ENCODE results near the gene CRYGA. TPM values are rescaled to one million over a fixed set of nuclear protein-coding genes. Genes with fewer than 3 reads are reported as not detected.

Gene CRYGA
- polyA plus RNA-seq, 1 of the 3 experiments (the other 2 are of a cell fraction), result not detected

- no peak overlapping the region for H3K9ac ChIP-seq
- POLR2A ChIA-PET, result no interaction called here
- H3K4me1 ChIP-seq (ENCODE audit: control insufficient read depth in 1 of 2, insufficient read depth in 2 of 2, low read depth in 1 of 2, low read length in 1 of 2), result peaks cover 0 to 14% of the 10 kb centered on the region in 2 experiments; a peak in 2 of 4 replicates
- H3K9me2 ChIP-seq, result no peaks in the 10 kb centered on the region
- no peaks in the 10 kb centered on the region for H3F3A ChIP-seq (replicated peaks; ENCODE audit: insufficient read depth)
- 54% methylated on average over 7 of the region's 8 CpGs for WGBS (ENCODE audit: low lambda C conversion rate)
- H4K20me1 ChIP-seq (ENCODE audit: insufficient read depth), result no peaks in the 10 kb centered on the region
- H3K27ac ChIP-seq (ENCODE audit: low read depth in 2 of 2, low read length in 1 of 2), result no peak overlapping the region
- DNase-seq, result no peak
- no peak overlapping the region for H3K4me3 ChIP-seq (ENCODE audit: low read depth in 2 of 2, low read length in 1 of 2)
- TF ChIP-seq, protein P1, sequence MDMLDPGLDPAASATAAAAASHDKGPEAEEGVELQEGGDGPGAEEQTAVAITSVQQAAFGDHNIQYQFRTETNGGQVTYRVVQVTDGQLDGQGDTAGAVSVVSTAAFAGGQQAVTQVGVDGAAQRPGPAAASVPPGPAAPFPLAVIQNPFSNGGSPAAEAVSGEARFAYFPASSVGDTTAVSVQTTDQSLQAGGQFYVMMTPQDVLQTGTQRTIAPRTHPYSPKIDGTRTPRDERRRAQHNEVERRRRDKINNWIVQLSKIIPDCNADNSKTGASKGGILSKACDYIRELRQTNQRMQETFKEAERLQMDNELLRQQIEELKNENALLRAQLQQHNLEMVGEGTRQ (IDR thresholded peaks at IDR 0.05; ENCODE audit: borderline replicate concordance, low read depth, low read length), result no peak
- TF ChIP-seq TCF12 (IDR thresholded peaks at IDR 0.05) (no peak), SIN3A (IDR thresholded peaks at IDR 0.05; ENCODE audit: borderline replicate concordance, low read depth, low read length) (no peak)
- H3K79me2 ChIP-seq (ENCODE audit: insufficient read depth), result no peaks in the 10 kb centered on the region
- H3K4me2 ChIP-seq, result no peak overlapping the region
- no peaks in the 10 kb centered on the region for H3K36me3 ChIP-seq (replicated peaks in 1 of 2; ENCODE audit: control insufficient read depth in 1 of 2, insufficient read depth in 2 of 2, low read length in 1 of 2)
- no peaks in the 10 kb centered on the region for H3K9me3 ChIP-seq
- H2AFZ ChIP-seq (ENCODE audit: low read depth), result no peak overlapping the region
- H3K27me3 ChIP-seq (ENCODE audit: insufficient read depth), result no peaks in the 10 kb centered on the region
- CTCF ChIA-PET, result no interaction called here
Measured at GRCh38 chr2:208134928-208135586, 28.3 kb downstream of the CRYGA start.

- Histone ChIP-seq H3K27ac (ENCODE audit: low read depth in 2 of 2, low read length in 1 of 2) (peak overlapping the region in 1 of 2 experiments; percentile 86; a peak in 3 of 4 replicates), H3K4me1 (ENCODE audit: control insufficient read depth in 1 of 2, insufficient read depth in 2 of 2, low read depth in 1 of 2, low read length in 1 of 2) (peaks cover 0 to 16% of the 10 kb centered on the region in 2 experiments; a peak in 2 of 4 replicates), H3K9me2 (no peaks in the 10 kb centered on the region), H4K20me1 (ENCODE audit: insufficient read depth) (no peaks in the 10 kb centered on the region), H3F3A (replicated peaks; ENCODE audit: insufficient read depth) (peaks cover 3% of the 10 kb centered on the region), H2AFZ (ENCODE audit: low read depth) (no peak overlapping the region), H3K79me2 (ENCODE audit: insufficient read depth) (no peaks in the 10 kb centered on the region), H3K36me3 (replicated peaks in 1 of 2; ENCODE audit: control insufficient read depth in 1 of 2, insufficient read depth in 2 of 2, low read length in 1 of 2) (no peaks in the 10 kb centered on the region), H3K9ac (no peak overlapping the region), H3K4me2 (no peak overlapping the region), H3K27me3 (ENCODE audit: insufficient read depth) (no peaks in the 10 kb centered on the region), H3K9me3 (no peaks in the 10 kb centered on the region), H3K4me3 (ENCODE audit: low read depth in 2 of 2, low read length in 1 of 2) (no peak overlapping the region)
- POLR2A ChIA-PET, result no interaction called here
- CTCF ChIA-PET, result interaction anchor here (1.0 to 1.3 kb wide), 3 partner anchors 10 to 28 kb away, joined by 3 to 4 read pairs (median 3); no protein-coding TSS in a partner anchor
- WGBS (ENCODE audit: low lambda C conversion rate), result 93% methylated on average over 6 of the region's 6 CpGs
- no peak for DNase-seq
- TF ChIP-seq FOXM1 (IDR thresholded peaks at IDR 0.05; ENCODE audit: low read depth), result no peak
Measured at GRCh38 chr2:208130712-208131110, 32.7 kb downstream of the CRYGA start.

DNA sequence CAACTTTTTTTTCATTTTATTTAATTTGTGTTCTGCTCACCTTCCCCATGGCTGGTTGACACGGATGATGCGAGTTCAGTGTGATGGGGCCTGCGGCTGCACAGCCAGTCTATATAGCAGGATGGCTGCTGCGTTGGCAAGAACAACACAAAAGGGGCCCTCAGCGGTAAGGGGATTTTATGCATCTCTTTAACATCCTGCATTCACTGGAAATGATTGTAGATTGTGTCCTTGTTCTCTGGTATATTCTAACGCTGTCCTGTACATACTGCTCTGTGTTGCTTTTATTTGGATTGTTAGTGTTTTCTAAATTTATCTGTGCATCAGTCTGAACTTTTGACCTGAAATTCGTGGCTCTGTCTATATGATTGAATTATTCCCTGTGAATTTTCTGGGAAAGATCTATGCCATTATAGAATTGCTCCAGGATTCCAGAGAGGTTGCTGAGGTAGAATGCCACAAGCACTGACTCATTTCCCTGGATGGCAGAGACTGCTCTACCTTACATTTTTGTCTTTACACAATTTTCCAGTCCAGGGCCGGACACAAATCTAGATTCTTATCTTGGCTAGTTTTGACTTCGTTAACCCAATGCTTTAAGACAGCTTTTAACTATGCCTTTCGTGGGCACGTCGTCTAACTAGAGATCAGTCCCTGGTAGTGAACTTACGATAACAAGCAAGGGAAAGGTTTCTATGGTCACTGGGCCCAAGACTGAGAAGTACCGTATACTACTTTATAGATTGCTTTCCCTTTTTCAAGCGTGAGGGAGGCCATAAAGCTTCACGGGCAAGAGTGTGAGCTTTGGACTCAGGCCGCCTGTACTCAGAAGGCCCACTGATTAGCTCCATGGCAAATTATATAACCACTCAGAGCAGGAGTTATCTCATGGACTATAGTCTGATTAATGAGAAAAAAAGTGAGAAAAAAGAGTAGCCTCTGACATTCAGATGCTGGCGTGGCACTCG, 33.4 kb downstream of the CRYGA start, which contains the start of gene CRYGC:
Gene CRYGC (minus strand): TSS at position 85 of the 968 bp plus-strand sequence. CDS start 36 bp downstream, at position 49.
- no peak within 1 kb of the TSS for H3K9ac ChIP-seq
- H3K4me2 ChIP-seq, result no peak within 1 kb of the TSS
- H4K20me1 ChIP-seq (ENCODE audit: insufficient read depth), result no peaks in the 10 kb centered on the region
- no peak within 1 kb of the TSS for H3K4me3 ChIP-seq (ENCODE audit: low read depth in 2 of 2, low read length in 1 of 2)
- H3K27ac ChIP-seq (ENCODE audit: low read depth in 2 of 2, low read length in 1 of 2), result peak within 1 kb of the TSS; percentile 29 to 86; a peak in 3 of 4 replicates
- 46% methylated on average over 19 of the region's 19 CpGs for WGBS (ENCODE audit: low lambda C conversion rate)
- POLR2A ChIA-PET, result no interaction called here
- H3F3A ChIP-seq (replicated peaks; ENCODE audit: insufficient read depth), result peaks cover 3% of the 10 kb centered on the region
- H3K9me3 ChIP-seq, result no peaks in the 10 kb centered on the region
- peak within 1 kb of the TSS; percentile 36; the same call in 1 of the 2 replicates for H2AFZ ChIP-seq (ENCODE audit: low read depth)
- H3K4me1 ChIP-seq (ENCODE audit: control insufficient read depth in 1 of 2, insufficient read depth in 2 of 2, low read depth in 1 of 2, low read length in 1 of 2), result peaks cover 0 to 16% of the 10 kb centered on the region in 2 experiments; a peak in 2 of 4 replicates
- H3K36me3 ChIP-seq (replicated peaks in 1 of 2; ENCODE audit: control insufficient read depth in 1 of 2, insufficient read depth in 2 of 2, low read length in 1 of 2), result no peaks in the 10 kb centered on the region
- H3K9me2 ChIP-seq, result no peaks in the 10 kb centered on the region
- H3K27me3 ChIP-seq (ENCODE audit: insufficient read depth), result no peaks in the 10 kb centered on the region
- peak; percentile 46 for DNase-seq
- no peaks in the 10 kb centered on the region for H3K79me2 ChIP-seq (ENCODE audit: insufficient read depth)
- CTCF ChIA-PET, result interaction anchor here (1.1 to 1.3 kb wide), 3 partner anchors 9 to 126 kb away, joined by 3 to 4 read pairs (median 4); no protein-coding TSS in a partner anchor
- TF ChIP-seq TCF12 (IDR thresholded peaks at IDR 0.05) (peak; percentile 51; the same call in 1 of the 2 replicates), YY1 (IDR thresholded peaks at IDR 0.05; ENCODE audit: low read depth) (no peak), GATA2 (CRISPR knock-in tag; IDR thresholded peaks at IDR 0.05) (peak; percentile 61), USF1 (IDR thresholded peaks at IDR 0.05; ENCODE audit: borderline replicate concordance, low read depth) (no peak), RCOR1 (IDR thresholded peaks at IDR 0.05; ENCODE audit: low read length) (peak; percentile 43; the same call in 1 of the 2 replicates), RFX5 (IDR thresholded peaks at IDR 0.05; ENCODE audit: low read length) (no peak), SMC3 (IDR thresholded peaks at IDR 0.05; ENCODE audit: low read depth, low read length) (no peak), FOSL2 (IDR thresholded peaks at IDR 0.05; ENCODE audit: borderline replicate concordance, low read depth) (peak; percentile 63; the same call in 1 of the 2 replicates), ZBTB33 (IDR thresholded peaks at IDR 0.05; ENCODE audit: borderline replicate concordance, low read depth) (no peak), TAF1 (IDR thresholded peaks at IDR 0.05; ENCODE audit: borderline replicate concordance, low read depth, low read length) (0 out of 2 replicates have a peak, but pooled peaks have one; percentile 19), FOXJ3 (CRISPR knock-in tag; IDR thresholded peaks at IDR 0.05) (no peak), GABPA (IDR thresholded peaks at IDR 0.05; ENCODE audit: low read depth) (no peak)
